Middle frontal gyrus (tissue), 1 donor: Measurements from ENCODE around the gene STRIP1.
"Not testable (repeated sequence)": the region's sequence is repeated elsewhere in the genome, so short reads cannot be mapped to it uniquely, and the experiment has no call there.

ENCODE experiments used
- DNase-seq: peaks from one replicate; pipeline ENCODE4 v3.0.0-alpha.2; 2015; ENCODE audit warnings: low spot score; ENCODE audit errors: extremely low spot score

STRIP1 gene

GRCh38 chr1:110008971-110009565 lies 25.4 kb upstream of the STRIP1 start:
- no peak for DNase-seq

GRCh38 chr1:110011527-110012041 lies 22.8 kb upstream of the STRIP1 start:
- no peak for DNase-seq

DNA sequence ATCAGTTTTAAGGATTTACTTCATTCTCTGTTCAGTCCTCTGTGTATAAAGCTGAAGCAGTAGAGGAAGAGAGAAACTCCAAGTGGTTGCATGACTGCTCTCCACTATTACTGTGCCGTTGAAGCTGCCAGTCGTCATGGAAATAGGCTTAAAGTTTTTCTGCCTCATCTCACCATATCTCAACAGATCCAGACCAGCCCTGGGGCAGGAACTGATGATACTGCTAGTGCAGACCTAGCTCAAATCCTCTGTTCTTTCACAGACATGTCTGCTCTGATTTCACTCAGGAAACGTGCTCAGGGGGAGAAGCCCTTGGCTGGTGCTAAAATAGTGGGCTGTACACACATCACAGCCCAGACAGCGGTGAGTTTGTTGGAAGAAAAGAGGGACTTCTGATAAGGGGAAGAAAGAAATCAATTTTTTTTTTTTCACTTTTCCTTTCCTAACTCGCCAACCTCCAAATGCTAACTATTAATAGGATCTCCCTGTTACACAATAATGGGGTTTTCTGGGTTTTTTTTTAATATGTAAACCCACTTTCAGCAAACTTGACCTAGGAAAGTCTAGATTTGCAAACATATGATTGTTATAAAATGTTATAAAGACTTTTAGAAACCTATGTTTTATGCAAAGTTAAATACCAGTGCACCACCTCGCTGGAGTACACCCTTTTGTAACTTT lies 22.2 kb upstream of the STRIP1 start:
- DNase-seq, result no peak

DNA sequence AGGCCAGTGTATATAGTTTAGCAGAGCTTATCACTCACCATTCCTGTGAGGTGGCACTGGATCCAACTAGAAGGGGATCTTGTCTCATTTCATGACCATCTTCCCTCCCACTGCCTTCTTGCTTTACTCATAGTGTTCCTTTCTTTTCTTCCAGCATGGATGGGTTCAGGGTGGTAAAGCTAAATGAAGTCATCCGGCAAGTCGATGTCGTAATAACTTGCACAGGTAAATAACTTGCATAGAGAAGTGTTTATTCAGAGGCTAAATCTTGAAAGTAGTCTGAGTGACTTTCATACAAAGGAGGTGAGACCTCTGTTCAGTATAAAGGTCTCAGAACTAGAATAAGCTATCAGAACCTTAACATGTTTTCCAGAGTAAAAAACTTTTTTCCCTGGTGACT lies 16.6 kb upstream of the STRIP1 start:
- no peak for DNase-seq

GRCh38 chr1:110018396-110018795 lies 16.0 kb upstream of the STRIP1 start:
- DNase-seq, result no peak

- DNase-seq, result no peak
Measured at GRCh38 chr1:110019770-110020169, 14.7 kb upstream of the STRIP1 start.

GRCh38 chr1:110021285-110021684 lies 13.1 kb upstream of the STRIP1 start:
- DNase-seq, result no peak

GRCh38 chr1:110024613-110025012 lies 9.8 kb upstream of the STRIP1 start:
- no peak for DNase-seq

DNA sequence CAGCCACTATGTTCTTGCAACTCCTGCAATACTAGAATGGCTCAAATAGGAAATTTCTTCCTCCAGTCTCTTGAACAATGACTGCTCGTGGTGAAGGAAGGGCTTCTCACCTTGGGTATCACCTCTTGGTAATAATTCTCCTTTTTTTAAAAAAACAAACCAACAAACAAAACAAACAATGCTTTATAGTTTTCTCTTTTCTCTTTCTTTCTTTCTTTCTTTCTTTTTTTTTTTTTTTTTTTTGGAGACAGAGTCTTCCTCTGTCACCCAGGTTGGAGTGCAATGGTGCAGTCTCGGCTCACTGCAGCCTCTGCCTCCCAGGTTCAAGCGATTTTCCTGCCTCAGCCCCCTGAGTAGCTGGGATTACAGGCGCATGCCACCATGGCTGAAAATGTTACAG lies 3.7 kb upstream of the STRIP1 start:
- DNase-seq, result not testable (repeated sequence)

GRCh38 chr1:110032327-110032726 lies 2.1 kb upstream of the STRIP1 start:
- DNase-seq, result no peak

GRCh38 chr1:110033421-110033820 lies 1.0 kb upstream of the STRIP1 start:
- DNase-seq, result no peak

DNA sequence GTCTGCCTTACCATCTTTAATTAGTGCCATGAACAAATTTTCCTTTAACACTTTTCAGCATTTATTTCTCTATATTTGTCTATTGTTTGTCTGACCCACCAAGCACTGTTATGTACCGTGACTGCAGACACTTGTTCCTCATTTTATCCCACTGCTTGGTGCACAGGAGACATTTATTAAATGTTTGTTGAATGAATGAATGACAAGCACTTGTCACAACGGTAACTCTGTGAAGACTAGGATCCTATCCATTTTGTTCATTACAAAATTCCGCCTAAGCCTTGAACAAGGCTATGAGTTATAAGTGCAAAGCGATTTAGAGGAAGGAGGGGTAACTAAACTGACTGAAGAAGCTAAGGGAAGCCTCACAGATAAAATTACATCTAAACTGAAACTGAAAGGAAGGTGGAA lies 379 bp upstream of the STRIP1 start:
- no peak for DNase-seq

DNA sequence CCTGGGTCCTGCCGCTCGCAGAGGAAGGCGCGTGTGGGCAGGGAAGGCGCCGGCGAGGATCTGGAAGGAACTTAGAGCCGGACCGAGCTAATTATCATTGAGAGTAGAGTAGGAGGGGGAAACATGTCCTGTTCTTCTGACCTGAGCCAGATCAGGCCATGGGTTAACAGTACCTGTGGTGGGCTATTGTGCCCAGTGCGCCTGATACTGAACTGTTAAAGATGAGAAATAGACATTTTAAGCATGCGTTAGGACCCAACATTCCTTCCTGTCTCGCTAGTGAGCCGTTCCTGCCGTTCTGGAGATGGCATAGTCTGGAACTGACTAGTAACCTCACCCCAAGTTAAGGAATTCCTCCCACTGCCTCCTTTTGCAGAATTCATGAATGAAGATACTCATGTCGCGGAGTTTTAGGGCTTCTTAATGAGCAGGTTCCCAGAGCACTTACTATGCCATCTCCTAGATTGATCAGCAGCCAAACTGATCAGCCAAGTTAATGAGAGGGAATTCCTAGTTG lies 870 bp downstream of the STRIP1 start:
- DNase-seq, result no peak

GRCh38 chr1:110038271-110038670 lies 3.8 kb downstream of the STRIP1 start:
- no peak for DNase-seq

GRCh38 chr1:110039641-110040040 lies 5.2 kb downstream of the STRIP1 start:
- DNase-seq, result no peak

DNA sequence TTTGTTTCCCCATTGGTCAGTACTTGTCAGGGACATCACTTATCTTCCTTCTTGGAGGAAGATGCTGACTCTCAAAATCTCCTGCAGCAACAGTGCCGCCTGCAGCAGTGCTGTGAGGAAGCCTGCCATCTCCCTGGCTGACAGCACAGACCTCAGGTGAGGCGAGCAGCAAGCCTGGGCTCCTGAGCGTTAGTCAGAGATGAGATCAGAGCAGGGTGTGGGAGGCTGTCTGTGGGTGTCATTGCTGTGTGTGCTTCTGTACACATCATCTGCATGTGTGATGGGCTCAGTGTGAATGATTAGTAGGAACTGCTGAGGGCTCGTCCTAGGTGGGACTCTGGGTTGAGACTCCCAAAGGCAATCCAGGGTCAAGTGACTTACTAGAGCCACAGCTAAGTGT lies 6.1 kb downstream of the STRIP1 start:
- DNase-seq, result no peak

DNA sequence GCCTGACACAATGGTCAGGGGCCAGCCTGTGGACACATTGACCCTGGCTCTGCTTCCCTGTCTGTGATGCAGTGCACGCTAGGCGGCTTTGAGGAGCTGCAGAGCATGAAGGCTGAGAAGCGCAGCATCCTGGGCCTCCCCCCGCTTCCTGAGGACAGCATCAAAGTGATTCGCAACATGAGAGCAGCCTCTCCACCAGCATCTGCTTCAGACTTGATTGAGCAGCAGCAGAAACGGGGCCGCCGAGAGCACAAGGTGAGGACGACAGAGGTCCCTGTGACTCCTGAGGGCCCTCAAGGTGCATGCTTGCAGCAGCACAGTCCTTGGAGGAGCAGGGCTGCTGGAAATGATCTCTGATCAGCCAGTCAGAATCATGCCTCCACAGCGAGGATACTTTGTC lies 8.6 kb downstream of the STRIP1 start:
- DNase-seq, result no peak

- DNase-seq, result no peak
Measured at GRCh38 chr1:110047463-110047862, 13.0 kb downstream of the STRIP1 start.

GRCh38 chr1:110048240-110048639 lies 13.8 kb downstream of the STRIP1 start:
- DNase-seq, result no peak

DNA sequence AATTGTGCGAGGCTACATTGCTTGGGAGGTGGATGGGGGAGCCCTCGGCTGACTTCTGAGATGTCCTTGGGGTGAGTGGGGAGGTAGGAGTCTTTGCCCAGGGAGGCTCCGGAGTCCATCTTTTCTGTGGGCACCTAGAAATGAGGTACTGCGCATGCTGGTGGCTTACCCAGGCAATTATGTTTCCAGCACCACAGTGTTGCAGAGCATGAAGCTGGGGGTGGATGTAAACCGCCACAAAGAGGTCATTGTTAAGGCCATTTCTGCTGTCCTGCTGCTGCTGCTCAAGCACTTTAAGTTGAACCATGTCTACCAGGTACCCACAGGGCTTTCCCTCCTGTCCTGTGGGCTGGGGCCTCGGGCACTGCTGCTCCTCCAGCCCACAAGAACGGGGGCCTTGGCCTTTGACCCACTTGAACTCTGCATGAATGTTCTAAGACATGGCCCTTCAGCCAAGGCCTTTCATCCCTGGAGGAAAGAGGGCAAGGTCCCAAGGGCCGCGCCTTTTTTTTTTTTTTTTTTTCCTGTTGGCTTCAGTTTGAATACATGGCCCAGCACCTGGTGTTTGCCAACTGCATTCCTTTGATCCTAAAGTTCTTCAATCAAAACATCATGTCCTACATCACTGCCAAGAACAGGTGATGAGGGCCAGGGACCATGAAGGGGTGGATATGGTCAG lies 14.6 kb downstream of the STRIP1 start:
- no peak for DNase-seq

DNA sequence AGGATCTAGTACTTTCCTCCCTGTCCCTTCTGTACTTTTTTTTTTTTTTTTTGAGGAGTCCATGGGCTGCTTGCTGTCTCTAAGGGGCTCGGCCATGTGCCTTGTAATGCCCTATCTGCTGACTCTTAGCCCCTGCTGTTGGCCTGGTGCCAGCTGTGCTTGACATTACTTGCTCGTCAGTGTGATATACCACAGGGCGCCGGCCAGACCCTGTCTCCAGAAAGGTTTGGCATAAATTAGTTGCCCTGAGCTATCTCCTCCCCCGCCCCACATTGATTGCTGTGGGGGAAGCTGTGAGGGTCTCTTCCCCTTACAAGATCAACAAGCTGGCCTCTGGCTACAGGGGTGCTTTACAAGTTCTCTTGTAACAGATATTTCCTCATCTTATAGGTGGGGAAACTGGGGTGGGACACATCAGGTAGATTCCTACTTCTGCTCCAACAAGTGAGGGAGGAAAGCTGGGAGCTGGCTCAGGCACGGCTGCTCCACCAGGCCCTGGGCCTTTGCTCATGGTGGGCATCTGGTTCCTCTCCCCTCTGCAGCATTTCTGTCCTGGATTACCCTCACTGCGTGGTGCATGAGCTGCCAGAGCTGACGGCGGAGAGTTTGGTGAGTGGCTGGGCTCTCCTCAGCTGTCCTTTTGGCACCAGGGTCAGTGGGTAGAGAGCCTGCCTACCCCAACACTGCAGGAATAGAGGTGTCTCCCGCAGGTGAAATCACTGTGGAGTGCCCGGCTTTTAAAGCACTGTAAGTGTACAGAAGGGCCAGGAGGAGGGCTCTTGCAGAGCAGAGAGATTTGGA lies 15.6 kb downstream of the STRIP1 start:
- no peak for DNase-seq
